HG03575 (cell line): ENCODE data around the gene AMFR.

ENCODE experiments used
- ATAC-seq: cut with Tn5 transposase; IDR thresholded peaks from one replicate; pipeline ENCODE4 v1.9.1; 2021; ENCODE audit not compliant: unreplicated experiment, insufficient number of reproducible peaks, low FRiP score; ENCODE audit errors: extremely low read depth

Gene AMFR

DNA sequence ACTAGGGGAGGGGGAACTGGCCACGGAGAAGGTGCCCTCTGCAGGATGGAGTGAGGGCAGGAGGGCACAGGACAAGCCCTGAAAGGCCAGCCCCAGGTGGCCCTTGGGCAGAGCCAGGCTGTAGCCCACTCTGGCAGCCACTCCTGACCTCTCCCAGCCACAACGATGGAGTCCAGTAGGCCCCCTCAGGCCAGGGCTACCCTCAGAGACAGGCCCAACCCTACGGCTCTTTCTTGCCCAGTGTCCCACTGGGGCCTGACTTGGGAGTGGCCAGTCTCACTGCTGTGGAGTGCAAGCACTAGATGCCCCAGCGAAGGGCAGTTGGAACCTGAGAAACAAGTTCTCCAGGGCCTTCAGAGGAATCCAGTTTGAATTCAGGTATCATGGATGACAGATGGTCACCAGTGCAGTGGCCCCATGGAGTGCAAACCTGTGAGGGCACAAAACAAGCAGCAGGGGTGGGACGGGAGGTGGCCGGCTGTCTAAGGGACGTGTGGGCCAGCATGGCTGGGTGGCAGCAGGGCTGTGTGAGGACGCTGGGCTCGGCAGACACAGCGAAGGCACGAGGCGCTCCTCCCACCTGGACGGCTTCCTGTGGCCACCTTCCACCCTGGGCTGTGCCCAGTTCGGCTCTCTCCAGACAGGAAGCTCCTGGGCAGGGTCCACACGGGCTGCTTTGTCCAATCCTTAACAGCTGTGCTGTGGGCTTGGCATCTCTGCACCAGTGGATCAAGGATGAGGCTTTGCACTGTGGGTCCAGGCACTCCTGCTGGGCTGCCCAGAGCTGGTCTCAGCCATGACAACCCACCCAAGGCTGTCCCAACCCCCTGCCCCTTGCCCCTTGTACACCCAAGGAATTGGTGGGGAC, 72.1 kb downstream of the AMFR start:
- ATAC-seq: no peak

DNA sequence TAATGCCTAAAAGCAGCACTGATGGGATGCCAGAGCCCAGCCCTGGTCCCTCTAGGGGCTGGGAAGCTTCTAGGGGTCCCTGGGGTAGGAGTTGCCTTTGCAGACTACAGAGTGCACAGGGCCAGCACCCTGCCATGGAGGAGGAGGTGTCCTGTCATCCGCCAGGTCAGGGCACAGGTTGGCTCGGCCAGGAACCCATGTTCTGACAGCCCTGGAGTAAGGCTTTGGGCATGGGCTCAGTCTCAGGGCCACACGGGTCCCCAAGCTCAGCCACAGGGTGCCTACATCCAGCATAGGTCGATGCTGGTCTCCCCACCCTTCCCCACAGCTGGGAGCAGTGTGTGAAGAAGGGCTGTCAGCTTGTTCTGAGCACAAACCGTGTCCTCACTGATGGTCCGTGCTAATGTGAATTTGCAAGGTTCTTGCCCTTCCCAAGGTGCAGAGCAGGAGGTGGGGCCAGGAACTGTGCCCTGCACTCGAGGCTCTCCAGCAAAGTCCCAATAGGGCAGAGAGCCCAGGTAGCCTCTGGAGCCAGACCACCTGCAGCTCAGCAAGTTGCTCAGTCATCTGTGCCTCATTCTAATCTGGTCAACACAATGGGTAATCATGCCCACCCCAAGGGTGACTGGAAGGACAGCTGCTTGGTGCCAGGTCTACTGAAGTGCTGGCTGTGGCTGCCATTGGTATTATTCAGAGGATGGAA, 72.8 kb downstream of the AMFR start:
- no peak for ATAC-seq

DNA sequence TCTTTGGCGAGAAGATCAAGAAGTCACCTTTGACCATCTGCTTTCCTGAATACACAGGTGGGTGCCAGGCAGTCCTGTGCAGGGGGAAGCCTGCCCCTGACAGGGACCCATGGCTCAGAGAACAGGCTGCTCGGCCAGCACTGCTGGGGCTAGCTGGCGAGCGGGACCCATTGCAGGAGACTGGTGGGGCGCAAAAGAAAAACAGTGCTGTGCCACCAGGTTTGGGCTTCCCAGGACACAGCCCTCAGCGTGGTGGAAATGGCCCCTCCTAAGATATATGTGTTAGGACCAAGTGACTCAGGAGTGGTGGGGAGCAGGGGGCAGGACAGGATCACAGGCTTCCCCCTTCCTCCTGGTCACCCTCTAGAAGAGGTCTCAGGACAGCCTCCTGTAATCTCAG, 73.9 kb downstream of the AMFR start:
- ATAC-seq: no peak

DNA sequence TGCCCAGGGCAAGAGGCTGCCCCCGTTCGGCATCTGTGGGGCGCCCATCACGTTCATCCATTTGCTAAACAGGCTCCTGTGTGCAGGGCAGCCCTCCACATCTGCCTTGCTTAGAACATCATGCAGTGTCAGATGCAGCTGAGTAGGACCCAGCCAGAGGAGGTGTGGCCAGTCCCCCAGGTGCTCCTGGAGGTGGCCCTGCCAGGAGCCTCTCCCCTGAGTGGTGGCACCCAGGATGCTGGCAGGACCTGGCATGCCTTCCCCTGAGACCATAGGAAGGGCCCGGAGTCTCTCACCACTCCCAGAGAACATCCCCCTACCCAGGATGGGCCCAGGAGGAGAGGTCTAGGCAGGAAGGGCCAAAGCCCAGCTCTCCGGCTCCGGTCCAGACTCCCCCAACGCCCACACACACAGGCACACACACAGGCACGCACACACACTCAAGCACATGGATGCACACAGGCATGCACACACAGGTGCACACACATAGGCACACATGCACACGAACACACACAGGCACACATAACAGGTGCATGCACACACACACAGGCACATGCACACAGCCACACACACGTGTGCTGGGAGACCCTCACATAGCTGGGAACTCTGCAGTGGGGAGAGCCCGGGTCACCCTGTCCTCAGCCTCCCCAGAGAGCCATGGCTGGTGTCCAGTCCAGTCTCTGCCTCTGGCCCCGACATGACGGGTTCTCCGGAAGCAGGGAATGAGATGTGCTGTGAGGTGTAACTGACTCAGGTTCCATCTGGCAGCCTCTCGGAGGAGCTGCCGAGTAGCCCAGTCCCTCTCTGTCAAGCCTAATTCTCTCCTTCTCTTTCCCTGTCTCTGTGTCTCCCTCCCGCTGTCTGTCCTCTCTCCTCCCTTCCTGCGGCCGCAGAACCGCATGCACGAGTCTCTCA, 74.6 kb downstream of the AMFR start:
- no peak for ATAC-seq

DNA sequence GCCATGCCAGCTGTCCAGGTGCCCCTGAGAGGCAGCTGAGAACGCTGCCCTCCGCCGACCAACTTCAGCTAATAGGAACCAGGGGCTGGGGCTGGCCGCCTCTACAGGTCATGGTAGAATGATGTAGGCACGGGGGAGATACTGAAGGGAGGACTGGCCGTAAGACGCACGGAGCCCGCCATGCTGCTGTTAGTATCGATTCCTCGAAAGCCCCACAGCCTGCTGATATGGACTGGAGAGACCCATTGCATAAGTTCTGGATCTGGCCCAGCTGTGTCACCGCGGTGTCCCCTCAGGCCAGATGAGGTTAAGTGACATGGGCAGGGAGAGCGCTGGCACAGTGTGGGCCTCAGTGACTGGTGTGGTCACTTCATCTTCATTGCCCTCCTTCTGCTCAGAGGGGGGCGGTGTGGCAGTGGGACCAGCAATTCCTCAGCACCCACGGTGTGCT, 75.6 kb downstream of the AMFR start:
- ATAC-seq: no peak

DNA sequence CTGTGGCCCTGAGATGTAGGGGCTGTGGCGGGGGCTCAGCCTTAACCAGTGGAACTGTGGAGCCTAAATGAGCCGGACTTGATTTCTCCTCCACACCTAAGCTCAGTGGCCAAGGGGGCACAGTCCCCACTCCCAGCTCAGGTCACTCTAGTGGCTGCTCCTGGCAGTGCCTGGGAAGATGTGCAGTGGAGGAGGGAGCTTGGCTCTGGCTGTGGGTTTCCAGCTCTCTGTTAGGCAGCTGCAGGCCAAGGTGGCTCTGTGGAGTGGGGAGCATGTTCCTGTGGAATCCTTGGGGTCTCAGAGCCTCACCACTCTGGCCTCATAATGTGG, 76.3 kb downstream of the AMFR start:
- ATAC-seq: no peak

DNA sequence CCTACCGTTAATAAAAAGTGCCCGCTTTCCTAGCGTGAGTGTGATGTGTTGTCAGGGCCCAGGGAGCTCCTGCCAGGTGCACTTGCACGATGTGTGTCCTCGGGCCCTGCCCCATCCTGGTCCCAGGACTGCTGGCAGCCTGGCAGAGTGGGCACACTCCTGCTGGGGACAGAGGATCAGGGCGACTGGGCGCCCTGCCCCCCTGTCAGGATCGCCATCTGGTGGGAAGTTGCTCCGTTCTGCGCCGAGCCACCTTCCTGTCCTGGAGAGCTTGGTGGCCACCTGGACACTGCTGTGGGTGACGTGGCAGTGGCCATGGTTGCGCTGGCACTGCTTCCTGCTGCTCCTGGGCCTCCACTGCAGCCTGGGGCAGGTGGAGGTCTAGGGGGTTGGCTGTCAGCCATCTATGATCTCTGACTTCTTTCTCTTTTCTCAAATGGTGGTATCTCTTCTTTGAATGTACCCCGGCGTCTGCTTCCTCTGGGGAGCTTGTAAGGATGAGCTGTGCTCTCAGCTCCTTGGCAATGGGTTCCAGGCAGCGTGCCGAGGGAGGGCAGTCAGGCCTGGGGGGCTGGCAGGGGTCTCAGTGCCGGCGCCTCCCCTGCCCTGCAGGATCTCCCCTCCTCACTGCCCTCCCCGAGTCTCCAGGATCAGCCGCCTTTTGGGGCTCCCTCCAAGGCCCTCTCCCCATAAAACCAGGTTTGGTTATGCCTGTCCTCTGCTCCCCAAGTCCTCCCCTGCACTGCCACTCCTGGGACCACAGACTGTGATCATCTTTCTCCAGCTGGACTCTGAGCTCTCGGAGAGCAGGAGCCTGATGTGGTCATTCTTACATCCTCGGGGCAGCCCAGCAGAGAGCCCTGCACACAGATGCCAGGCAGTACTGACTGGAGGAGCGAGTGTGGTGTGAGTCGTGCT, 76.9 kb downstream of the AMFR start:
- ATAC-seq: no peak

DNA sequence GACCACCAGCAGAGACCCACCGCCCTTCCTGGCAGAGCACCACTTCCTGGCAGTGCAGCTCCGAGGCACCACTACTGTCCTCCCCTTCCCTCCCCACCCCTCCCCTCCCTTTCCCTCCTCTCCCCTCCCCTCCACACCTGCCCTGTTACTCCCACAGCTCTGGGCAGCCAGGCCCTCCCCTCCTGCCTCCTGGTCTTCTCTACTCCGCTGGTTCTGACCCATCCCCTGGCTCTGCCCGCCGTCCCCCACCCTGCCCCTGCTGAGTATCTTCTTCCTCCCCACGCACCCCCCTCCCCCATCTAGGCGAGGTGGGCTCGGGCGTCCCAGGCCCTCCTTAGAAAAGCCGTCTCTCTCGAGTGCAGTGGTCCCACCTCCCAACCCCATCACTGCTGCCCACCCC, 77.7 kb downstream of the AMFR start:
- no peak for ATAC-seq

DNA sequence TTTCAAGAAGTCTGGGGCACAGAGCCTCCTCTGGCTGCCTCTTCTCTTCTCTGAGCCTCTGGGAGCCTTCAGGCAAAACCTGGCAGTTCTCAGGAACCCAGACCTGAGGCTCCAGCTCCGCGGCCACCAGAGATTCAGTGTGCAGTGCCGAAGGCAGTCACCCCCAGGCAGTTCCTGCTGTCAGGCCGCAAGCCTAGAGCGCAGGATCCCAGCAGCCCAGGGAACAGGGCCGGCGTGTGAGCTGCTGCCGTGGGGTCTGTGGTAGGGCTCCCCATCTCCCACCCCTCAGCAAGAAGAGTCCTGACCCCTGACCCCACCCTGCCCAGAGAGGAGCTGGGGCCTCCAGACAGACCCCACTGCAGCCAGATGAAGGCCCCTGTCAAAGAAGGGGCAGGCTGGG, 78.2 kb downstream of the AMFR start:
- no peak for ATAC-seq

DNA sequence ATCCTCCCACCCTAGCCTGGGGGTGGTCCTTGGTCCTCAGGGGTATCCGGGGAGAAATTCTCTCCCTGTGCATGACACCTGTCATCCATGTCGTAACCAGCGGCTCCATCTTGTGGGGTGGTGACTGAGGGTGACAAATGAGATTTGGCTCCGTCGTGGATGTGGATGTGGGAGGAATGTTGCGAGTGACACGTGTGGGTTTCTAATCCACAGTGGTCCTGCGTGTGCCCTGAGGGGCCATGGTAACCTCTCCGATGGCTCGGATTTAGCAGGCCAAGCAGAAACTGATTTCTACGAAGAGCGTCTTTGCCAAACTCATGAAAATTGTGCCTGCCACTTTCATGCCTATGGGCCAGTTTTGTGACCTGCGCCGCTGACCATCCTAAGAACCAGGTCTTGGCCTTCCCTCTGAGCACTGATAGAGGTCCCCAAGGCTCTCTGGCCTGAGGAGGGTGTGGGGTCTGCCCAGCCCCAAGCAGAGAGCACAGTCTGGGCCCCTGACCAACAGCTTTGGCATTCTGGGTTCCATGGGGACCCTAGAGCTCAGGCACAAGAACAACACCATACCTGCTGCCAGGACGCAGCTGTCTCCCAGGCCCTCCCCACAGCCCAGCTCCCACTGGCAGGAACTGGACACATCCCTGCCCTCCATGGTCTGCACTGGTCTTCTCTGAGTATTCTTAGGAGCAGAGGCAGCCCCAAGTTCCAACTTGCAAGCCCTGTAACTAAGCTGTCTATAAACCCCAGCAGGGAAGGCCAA, 79.0 kb downstream of the AMFR start:
- no peak for ATAC-seq

DNA sequence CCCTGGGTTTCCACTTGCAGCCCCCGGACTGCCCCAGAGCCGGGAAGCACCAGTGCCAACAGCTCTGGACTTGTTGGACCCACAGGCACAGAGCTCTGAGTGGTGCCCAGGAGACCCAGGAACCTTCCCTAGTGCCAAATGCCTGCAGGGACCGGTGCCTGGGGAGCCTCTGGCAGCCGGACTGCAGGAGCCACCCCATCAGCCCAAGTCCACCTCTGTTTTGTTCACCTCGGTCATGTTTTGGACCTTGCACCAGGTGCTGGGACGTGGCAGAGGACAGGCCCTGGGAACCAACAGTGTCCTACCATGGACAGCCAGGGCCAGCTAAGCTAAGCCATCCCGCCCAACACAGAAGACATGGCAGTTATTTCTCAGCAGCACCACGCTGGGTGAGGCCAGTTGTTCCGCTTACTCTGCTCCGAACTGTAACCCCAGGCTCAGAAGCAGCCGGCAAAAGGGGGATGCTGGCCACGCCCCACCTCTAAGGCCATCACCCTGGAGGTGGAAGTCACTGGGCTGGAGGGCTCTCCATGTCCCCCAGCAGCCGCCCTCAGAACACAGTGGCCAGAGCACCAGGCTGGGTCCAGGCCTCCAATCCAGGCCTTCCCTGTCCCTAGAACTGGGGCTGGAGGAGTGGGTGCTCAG, 79.8 kb downstream of the AMFR start:
- no peak for ATAC-seq

DNA sequence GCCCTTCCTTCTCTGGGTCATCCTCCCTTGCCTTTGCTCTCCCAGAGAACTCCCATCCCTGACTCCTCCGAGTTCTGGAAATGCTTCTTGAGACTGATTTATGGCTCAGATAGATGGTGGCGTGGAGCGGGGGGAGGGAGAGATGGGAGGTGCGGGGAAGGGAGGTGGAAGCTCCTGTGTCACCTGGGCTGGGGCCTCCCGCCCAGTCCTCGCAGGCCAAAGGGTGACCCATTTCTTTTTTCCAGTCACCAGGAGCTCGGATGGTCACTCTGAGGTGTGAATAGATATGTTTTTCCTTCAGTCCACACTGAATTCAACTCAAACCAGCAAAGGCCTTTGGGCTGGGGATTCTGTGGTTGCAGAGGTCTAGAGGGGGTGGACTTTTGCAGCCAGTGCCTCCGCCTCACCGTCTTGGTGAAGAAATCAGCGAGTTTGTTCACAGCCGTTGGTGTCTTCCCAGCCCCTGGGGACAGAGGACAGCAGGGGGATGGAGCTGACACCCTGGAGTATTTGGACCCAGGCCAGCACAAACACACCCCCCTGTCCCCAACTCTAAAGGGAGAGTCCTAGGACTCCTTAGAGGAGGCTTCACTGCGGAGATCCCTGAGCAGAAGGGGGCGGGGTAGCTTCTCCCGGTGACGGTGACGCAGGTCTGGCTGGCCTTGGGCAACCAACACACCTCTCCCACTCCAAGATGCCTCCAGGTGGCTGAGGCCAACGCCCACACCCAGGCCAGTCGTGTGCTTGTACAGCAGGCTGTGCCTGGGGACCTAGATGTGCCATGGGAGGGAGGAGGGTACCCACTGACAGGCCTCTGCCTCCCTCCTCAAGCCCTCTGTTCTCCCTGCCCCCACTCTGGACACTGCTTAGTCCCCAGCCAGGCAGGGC, 80.6 kb downstream of the AMFR start:
- no peak for ATAC-seq

DNA sequence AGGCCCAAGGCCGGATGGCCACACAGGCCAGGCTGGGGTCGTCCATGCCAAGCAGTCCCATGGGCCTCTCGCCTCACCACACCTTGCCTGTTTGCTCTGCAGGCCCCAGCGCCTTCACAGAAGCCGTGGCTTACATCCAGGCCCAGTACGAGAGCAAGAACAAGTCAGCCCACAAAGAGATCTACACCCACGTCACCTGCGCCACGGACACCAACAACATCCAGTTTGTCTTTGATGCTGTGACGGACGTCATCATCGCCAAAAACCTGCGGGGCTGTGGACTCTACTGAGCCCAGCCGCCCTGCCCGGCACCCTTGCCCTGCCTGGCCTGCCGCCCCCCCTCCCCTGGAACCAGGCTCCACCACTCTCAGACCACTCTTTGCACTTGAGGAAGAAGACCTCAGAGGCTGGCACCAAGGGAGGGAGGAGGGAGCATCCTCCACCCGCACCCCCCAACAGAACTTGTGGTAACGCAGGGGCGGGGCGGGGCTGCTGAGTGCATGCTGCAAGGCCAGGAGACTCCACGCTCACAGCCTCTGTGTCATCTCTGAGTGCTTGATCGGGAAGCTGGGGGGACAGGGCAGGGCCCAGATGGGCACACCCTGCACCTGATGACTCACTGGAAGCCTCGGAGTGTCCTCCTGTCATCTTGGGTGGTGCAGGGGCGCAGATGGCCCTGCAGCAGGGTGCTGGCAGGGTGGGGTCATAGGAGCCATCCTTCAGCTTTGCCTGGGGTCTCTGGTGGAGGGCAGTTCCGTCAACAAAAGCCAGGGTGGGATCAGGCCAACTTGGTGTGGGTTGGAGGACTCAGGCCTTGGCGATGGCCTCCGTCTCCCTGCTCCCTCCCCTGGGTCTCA, 81.5 kb downstream of the AMFR start:
- ATAC-seq: no peak

DNA sequence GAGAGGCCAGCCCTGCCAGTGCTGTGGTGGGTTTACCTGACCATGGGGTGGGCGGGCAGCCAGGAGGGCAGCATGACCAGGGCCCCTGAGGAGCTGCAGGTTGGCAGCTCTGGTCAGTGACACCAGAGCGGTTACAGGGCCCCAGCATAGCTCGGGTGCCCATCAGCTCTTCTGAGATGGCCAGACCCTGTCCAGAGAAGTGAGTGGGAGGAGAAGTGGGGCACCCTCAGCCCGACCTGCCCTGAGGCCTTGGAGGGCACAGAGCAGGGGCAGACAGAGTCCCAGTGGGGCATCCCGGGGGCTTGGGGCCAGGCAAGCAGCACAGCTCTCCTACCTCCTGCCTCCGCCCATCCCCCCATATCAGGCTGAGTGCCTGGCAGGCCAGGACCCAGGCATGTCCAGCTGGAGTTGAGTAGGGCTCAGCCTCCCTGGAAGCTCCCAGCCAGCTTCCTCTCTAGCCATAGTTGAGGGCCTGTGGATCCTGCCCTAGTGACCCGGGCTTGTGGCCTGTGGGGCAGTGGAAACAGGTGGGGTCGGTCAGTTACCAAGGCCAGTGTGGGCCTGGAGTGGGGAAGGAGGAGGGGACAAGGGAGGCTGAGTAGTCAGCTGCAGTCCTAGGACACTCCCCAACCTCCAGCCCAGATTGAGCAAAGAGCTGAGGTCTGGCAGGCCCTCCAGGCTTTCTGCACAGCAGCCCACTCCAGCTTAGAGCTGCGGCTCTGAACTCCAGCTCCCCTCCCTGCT, 83.5 kb downstream of the AMFR start:
- no peak for ATAC-seq

DNA sequence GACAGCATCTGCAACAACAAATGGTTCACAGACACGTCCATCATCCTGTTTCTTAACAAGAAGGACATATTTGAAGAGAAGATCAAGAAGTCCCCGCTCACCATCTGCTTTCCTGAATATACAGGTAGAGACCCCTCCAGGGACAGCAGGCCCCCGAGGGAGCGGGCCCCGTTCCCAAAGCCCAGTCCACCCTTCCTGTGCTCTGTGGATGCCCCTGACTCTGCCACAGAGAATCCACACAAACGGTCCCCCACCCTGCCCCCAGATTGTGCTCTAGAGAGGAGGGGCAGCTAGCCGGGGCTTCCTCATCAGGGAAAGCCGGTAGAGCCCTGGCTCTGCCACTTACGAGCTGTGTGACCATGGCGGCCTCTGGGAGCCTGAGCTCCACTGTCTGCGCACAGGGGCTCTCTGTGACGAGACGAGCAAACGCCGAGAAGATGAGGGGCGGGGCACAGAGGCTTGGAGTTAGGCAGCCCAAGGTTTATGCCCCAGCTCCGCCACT, 84.4 kb downstream of the AMFR start:
- no peak for ATAC-seq
